ENCODE results near the gene FGFRL1.

Gene FGFRL1, protein sequence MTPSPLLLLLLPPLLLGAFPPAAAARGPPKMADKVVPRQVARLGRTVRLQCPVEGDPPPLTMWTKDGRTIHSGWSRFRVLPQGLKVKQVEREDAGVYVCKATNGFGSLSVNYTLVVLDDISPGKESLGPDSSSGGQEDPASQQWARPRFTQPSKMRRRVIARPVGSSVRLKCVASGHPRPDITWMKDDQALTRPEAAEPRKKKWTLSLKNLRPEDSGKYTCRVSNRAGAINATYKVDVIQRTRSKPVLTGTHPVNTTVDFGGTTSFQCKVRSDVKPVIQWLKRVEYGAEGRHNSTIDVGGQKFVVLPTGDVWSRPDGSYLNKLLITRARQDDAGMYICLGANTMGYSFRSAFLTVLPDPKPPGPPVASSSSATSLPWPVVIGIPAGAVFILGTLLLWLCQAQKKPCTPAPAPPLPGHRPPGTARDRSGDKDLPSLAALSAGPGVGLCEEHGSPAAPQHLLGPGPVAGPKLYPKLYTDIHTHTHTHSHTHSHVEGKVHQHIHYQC

DNA sequence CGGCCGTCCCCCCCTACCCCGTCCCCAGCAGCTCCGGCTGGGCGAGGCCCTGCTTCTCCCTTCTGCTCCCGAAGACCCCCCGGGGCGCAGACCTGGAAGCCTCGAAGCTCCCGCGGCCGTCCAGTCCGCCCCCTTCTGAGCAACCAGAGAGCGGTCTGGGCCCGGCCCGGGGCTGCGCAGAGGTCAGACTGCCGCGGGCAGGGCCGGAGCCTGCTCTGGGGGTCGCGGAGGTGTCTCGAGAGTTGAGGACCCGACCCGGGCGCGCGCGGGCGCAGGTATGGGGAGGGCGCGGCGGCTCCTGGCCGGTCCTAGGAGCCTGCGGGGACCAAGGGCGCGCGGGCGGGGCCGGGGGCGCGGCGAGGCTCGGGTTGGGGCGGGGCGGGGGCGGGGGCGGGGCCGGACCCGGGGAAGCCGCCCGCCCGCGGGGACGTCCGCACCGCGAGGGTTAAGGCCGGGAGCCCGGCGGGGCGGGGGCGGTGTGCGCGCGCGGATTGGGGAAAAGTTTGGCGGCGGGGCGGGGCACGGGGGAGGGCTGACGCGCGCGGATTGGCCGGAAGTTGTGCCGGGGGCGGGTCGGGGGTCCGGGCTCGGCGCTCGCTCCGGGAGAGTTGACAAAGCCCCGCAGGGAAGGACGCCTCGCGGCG lies at the start of gene FGFRL1:
Gene FGFRL1, plus strand, starts transcription at position 605 of the 644 bp plus-strand sequence. CDS start 860 bp downstream, outside the sequence.
- DNase-seq, result peak; percentile 52 to 86

DNA sequence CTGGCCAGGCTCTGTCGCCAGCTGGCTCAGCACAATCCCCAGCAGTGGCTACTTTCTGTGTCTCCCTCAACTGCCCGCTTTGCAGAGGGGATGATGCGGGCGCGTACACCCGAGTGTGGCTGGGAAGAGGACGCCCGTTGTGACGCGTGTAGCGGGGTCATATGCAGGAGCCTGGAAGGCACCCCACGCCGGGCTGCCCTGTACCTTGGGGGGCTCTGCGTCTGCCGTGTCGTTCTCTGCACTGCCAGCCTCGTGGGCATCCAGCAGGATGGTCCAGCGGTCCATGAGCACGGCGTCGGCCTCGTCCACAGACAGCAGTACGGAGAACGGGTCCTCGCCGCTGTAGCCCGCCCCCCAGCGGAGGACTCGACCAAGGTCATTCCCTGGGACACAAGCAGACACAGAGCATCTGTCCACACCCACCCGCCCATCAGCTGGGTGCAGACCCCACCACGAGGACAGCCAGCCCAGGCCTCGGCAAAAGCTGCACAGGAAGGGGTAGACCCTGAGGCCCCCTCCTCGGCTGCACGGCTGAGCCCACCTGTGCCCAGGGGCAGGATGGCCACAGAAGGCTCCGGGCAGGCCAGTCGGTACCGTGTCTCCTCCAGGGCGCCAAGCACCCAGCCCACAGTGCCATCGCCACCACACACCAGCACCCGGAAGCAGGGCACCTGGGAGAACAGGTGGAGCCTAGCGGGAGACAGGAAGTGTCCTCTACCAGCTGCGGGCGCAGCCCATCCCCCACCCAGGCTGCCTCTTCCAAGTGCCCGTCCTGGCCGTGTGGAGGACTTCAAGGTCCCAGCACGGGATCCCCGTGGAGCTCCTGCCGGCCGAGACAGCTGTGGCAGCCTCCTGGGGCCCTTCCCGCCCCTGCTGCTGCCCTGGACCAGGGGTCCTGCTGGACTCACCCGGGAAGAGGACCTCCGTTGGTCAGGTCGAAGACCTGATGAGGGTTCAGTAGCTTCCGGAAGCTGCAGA lies 48.9 kb upstream of the FGFRL1 start:
- DNase-seq, result no peak

DNA sequence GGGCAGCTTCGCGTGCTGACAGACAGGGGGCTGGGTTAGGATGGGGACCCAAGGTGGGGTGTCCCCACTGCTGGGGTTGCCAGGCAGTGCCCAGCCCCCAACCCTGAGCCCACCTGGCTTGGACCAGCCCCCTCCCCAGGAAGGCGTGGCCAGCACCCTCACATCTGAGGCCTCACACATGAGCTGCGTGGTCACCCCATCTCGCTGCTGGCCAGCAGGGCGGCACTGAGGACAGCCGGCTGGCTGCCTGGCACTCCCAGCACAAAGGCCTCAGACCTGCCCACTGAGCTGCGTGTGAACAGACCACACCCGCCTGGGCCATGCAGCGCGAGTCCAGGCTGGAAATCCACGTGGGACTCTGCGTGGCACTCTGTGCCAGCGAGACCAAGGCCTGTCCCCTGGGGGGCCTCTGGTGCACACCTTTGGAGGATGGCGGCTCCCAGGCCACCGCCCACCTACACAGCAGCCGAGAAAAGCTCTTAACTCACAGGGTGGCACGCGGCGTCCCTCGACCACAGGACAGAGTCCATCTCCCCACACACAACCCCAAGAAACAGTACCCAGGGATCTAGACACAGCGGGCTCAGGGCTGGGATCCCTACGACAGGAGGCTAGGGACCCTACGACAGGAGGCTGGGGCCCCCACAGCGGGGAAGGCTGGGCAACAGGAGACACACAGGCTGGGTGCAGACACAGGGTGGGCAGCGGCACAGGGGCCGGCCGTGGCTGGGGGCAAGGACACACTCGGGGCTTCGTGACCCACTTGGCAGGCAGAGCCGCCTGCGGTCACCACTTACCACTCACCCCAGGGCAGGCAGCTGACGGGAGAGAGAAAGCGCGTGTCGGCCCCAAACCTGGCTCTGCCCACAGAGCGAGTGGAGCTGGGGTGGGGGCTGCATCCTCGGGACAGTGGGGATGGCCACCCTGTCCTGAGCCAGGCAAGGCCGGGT lies 47.9 kb upstream of the FGFRL1 start:
- DNase-seq, result no peak

DNA sequence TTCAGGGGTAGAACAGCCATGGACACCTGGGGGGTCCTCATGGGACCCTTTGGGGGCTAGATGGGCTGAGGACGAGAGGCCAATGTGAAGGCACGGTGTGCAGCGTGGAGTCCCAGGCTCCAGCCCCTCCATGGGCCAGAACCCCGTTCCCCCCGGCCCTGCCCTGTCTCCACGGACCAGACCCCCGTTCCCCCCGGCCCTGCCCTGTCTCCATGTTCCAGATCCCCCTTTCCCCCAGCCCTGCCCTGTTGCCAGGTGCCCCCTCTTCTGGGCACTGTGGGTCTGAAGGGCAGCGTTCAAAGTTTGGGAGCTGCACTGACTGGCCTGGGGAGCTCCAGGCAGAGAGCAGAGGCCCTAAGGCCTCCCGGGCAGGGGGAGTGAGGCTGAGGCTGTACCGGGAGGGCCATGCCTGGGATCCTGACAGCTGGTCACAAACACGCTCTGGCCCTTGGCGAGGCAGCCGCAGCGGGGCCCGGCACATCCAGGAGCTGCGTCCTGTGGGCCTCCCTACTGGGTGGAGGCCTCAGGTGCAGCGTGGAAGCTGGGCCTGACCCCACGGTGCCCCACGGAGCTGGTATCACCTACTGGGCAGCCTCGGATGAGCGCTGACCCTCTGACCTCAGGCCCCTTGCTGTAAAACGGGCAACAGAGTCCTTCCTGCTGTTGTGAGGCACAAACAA lies 46.9 kb upstream of the FGFRL1 start:
- no peak for DNase-seq

DNA sequence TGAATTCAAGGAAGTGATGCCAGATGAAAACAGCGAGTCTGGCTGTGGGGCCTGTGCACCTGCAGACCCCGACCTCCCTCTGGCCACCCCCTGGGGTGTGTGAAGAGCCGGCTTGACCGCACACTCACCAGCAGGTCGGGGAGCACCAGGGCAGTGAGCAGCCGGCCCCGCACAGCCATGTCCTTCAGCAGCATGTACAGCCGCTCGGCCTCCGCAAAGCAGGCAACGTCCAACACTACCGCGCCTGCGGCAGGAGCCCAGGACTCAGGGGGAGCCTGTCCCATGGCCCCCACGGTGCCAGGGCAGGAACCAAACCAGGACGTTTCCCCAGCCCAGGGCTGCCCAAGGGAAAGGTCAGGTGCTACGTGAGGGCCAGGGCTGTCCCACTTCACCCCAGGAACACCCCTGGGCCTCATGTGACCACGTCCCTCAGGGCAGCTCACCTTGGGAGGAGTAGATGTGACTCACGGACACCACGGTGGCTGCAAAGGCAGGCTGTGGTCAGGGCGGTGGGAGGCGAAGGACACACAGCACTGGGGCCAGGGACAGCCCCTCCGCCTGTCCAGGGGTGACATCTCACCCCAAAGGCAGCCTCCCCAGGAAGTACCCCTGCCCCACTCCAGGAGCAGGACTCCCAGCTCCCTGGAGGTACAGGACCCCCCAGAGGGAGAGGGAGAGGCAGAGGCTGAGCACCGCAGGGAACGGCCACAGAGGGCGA lies 46.2 kb upstream of the FGFRL1 start:
- DNase-seq, result no peak

DNA sequence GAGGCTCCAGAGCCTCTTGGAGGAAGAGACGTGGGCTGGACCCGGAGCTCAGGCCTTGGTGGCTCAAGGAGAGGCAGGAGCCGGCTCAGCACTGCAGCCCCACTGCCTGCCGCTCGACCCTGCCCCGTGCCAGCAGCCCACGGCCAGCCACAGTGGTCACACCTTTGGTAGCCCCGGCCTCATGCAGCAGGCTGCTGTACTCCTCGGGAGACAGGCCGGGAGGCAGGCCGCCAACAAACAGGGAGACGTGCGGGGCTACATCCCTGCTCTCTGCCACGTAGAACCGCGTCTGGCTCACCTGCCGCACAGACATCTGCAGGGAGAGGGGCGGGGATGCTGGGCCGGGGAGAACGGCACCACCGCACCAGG lies 45.7 kb upstream of the FGFRL1 start:
- no peak for DNase-seq

DNA sequence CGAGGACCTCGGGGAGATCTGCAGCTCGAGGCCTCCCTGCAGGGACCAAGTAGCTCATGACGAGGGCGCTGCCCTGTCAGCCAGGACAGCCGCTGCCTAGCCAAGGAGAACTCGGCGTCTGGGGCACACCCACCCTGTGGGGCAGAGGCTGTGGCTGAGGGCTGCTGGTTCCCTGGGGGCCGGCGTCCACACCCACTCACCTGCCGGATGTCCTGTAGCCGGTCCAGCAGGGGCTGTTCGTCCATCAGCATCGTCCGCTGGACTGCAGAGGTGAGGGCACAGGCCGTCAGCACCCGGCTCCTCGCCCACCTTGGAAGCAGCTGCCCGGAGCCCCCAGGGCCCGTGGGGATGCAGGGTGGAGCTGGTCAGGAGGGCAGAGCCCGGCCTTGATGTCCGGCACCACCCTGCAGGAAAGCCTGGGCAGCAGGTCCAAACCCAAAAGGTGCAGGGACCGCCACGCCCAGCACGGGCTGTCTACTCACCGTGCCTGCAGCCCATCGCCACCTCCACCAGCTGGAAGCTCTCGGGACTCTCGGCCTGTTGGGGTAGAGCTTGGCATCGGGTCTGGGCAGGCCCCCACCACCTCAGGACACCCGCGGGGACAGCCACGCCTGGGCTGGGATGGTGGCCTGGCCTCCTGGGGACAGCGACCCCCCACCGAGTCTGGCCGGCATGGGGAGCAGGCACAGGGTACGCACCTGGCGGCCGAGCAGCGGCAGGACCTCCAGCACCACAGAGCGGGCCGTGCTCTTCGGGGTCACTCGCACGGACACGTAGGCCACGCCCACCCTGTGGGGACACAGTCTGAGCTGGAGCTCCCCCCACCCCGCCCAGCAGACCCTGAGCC lies 44.9 kb upstream of the FGFRL1 start:
- no peak for DNase-seq

DNA sequence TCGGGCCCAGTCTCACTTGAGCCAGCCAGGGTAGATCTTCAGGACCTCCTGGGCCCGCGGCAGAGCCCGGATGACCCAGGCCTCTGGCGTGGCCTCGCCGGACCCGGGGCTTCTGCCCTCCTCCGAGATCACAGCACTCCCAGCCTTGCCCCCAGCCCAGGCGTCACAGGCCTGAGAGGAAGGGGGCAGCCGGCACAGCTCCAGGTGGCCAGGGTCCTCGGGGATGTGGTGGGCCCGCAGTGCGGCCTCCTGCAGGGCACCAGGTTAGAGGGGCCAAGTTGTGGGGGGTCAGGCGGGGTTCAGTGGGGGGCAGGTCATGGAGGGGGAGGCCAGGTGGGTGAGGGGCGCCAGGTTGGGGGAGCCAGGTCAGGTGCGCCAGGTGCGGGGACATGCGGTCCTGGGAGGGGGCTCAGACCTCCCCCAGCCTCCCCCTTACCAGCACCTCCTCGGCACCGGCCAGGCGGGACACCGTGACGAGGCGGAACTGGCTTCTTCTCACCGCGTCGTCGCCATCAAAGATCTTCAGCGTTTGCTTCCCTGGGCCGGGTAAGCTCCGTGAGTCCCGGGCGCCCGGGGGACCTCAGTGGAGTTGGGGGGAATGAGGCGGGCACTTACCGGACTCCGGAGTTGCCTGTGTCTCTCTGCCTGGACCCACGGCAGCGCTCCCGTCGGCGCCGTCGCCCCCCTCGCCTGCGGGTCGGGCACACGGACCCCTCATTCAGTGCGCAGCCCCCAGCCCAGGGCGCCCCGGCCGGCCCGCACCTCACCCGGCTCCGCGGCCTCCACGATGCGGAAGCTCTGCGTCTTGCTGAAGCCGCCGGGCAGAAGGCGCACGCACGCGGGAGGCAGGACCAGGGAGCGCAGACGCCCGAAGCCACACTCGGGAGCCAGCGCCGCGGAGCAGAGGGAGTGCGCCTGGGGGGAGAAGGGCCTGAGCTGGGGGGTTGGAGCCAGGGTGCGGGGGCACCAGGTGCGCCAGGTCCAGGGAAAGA lies 44.0 kb upstream of the FGFRL1 start:
- no peak for DNase-seq

DNA sequence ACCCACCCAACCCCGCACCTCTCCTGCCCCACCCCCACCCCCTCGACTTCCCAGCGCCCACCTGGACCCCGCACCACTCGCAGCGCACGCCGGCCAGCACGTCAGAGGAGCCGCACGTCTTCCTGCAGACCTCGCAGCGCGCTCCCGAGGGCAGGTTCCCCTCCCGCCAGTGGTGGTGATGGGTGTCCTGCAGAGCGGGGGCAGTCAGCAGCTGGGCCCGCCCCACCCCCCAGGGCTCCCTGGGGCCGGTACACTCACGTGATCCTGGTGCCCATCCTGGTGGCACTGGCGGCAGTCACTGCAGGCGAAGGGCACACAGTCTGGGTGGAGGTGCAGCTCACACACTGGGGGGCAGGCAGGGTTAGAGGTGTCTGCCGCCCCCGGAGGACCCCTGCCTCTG lies 43.2 kb upstream of the FGFRL1 start:
- no peak for DNase-seq

DNA sequence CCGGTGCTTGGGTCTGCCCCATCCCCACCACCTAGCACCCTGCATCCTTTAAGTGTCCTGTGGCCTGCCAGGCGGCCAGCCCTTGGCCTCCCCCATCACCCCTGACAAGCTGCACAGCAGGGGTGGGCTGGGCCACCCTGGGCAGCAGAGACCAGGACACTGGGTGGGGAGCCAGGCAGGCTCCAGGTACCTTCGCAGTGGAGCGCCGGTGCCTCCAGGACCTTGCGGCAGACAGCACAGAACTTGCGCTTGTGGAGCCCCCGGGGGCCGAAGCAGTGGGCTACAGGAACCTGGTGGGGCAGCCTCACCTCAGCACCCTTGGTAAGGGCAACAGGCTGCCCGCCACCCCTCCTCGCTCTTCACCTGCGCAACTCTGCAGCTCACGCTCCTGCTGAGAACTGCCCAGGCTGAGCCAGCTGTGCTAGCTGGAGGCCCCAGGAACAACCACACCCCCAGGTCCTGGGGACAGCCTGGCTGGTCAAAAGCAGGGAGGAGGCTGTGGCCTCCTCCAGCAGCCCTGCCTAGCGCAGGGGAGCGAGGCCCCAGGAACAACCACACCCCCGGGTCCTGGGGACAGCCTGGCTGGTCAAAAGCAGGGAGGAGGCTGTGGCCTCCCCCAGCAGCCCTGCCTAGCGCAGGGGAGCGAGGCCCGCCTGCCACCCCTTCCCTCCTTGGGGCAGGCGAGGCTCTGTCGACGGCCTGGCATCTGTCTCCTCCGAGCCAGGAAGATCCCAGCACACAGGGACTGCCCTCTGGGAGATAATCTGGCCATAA lies 42.6 kb upstream of the FGFRL1 start:
- no peak for DNase-seq

DNA sequence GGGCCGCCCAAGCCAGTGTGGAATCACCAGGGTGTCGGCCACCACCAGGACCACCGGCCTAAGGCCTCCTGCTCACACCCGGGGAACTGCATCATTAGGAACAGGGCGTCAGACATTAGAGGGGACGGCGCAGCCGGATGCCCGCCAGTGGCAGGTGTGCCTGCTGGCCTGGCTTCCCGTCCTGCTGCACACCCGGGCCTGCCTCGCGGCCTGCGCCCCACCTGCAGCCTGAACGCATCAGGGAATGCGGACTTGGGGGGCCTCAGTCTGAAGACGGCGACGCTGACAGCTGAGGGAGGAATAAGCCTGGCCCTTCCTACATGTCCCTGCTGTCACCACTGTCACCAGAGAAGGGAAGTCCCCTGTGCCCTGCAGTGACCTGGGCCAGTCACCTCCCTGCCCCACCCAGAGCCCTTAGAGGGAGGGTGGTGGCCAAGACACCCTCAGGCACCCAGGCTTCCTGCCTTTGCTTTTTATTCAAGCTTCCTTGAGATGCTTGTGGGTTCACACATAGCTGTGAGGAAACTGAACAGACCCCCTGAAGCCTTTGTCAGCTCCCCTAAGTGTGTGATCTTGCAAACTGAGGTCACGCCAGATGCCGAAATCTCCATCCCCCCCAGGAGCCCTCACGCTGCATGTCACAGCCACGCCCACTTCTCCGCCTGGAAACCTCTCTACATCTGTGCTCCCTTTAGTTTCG lies 41.2 kb upstream of the FGFRL1 start:
- no peak for DNase-seq

DNA sequence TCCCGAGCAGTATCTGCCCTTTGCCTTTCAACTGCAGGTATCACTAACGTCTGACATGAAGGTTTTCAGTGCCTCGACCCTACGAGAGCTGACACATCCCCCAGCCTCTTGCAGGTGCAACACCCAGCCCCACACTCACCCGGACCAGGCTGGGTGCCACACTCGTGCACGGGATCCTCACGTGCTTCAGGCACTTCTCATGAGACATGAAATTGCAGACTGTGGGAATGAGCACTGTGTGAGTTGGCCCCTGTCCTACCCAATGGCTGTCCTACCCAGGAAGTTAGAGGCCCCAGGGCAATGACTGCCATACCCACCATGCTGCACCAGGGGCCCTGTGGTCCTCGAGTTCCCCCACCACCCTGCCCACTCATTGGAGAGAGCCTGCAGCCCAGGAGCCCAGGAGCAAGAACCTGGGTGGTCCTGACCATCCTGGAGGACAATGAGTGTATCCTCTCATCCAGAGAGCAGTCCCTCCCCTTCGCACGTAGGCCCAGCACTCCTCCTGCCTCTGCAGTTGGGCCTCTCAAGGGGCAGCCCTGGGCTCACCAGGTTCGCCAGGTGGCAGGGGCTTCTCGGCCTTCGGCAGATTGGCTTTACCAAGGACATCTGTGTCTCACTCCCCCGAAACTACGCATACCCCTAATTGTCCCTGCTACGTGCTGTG lies 40.4 kb upstream of the FGFRL1 start:
- DNase-seq, result no peak

DNA sequence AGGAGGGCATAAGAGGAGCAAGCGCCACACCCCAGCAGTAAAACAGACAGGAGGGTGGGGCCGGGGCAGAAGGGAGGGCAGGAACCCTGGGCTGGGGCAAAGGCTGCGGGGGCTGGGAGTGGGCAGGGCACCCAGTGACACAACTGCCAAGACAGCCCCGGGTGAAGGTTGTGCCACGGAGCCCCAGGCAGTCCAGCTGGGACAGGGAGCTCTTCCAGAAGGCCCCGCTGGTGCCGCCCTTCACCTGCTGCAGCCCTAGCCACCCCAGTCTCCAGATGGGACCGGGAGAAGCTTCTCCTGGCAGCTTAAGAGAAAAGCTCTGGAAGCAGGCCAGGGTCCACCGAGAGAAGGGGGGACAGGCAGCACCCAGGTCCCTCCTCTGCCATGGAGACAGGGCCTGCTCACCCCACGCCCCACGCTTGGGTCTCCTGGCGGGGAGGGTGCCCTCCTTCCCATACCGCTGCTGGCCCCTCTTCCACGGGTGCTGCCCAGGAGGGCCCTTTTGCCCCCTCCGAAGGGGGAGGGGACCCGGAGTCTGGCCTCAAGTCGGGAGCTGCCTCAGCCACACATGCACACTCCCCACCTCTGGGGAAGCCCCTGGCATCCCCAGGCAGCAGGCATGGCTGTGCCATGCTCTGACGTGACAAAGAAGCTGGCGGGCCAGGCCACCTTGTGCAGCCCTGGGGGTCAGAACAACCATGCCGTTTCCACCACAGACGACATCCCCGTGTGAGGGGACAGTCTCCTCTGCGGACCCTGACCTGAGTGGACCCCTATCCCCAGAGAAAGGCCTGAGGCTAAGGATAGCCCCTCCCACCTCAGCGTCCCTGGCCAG lies 39.5 kb upstream of the FGFRL1 start:
- DNase-seq, result no peak

DNA sequence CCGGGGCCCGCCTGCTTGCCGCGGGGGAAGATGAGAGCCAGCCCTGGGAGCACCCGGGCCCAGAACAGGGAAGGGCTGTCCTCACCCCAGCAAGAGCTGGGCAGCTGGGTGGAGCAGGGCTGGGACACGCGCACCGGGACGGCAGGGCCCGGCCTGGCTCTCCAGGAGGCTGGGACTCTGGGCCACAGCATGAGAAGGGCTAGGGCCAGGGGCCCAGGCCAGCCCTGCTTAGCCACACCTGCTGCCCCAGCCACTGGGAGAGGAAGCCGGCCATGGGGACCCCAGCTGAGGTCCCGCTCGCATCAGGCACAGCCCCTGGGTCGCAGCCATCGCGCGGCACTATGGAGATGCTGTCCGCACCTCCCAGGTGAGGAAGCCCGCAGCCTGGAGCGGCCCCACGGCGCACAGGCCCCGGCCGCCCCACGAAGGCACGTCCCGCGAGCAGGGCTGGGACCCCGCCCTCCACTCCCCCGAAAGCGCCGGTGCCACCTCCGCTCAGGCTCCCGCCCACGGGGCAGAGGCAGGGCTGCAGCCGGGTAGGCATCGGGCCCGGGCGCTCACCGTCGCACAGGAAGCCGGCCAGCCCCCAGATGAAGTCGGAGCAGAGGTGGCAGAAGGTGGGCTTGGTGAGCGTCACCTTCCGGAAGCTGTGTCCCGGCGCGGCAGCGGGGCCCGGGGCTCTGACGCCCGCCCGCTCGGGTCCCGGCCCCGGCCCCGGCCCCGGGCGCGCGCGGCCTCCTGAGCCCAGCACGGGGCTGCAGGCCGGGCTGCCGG lies 38.6 kb upstream of the FGFRL1 start:
- peak in 1 of 2 donors; percentile 44 for DNase-seq
